Measurements from ENCODE around the gene PINK1. TPM values are rescaled to one million over a fixed set of nuclear protein-coding genes. Genes with fewer than 3 reads are reported as not detected.
"Not testable (repeated sequence)": the region's sequence is repeated elsewhere in the genome, so short reads cannot be mapped to it uniquely, and the experiment has no call there.

Gene PINK1
- total RNA-seq, 1 donor from 2014 or later = 3.8 TPM

GRCh38 chr1:20673626-20674025 lies 40.4 kb downstream of the PINK1 start:
- intact Hi-C loops (cut with micrococcal nuclease) = not testable (repeated sequence)

GRCh38 chr1:20678599-20678998 lies 45.3 kb downstream of the PINK1 start:
- intact Hi-C loops (cut with micrococcal nuclease) = no loop called here

DNA sequence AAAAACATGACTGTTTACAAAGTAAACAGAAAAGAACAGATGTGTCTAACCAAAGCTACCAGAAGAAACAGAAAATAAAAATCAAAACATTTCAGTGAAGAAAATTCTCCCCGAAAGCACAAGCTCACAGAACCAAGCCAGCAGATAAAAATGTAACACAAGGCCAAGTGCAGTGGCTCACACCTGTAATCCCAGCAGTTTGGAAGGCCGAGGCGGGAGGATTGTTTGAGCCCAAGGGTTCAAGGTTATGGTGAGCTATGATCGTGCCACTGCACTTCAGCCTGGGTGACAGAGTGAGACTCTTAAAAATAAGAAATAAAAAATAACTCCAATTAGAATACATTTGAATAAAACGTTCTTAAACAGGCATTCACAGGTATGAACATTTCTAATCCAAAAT lies 47.0 kb downstream of the PINK1 start:
- intact Hi-C loops (cut with micrococcal nuclease) = no loop called here

DNA sequence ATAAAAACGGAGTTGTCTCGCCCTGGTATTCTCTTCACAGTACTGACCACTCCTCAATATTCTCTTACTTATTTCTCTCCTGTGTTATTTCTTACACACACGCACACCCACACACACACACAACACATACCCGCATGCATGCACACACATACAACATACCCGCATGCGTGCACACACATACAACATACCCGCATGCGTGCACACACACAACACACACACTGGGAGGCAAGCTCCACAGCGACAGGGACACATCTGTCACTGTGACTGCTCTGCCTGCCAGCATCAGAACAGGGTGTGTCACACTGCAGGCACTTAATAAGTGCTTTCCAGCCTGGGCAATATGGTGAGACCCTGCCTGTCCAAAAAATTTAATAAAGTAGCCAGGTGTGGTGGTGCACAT lies 48.7 kb downstream of the PINK1 start:
- intact Hi-C loops (cut with micrococcal nuclease) = no loop called here

DNA sequence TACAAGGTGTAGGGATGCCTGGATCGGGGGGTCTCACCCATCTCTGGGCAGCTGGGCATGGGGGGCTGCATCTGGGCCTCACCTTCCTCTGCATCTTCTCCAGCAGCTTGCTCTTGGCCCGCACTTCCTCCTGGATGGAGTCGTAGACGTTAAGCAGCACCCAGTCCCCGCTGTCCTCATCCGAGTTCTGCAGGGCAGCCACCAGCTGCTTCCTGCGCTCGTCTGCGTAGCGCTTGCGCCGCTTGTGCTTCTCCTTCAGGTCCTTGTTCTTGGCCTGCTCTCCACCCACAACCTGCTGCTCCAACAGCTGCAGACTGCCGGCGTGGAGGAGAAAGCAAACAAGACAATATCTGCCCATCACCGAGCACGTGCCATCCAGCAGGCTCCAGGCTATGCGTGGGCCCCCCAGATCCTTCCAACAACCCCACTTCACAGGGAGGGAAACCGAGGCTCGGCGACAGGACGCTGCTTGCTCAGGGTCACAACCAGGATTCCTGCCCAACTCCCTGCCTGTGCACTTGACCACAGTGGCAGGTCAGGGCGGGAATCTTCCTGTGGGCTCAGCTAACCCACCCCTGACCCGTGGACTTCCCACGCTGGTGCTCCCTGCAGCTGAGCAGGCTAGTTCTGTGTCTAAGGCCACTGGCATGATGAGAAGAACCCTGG lies 49.4 kb downstream of the PINK1 start:
- intact Hi-C loops (cut with micrococcal nuclease) = no loop called here

DNA sequence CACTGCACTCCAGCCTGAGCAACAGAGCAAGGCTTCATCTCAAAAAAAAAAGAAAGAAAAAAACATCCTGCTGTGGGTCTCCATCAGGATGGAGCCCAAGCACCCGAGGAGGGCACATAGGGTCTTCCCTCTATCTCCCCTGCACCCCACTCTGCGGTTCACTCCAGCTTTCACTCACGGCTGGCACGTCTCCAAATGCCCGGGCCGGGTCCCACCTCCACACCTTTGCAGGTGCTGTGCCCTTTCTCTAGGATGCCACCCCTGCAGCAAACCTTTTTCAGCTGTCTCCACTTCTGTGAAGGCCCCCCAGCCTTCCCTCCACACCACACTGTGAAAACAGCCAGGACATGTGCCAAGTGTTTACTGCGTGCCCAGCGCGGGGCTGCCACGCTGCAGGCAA lies 50.4 kb downstream of the PINK1 start:
- intact Hi-C loops (cut with micrococcal nuclease) = no loop called here

GRCh38 chr1:20684050-20684620 lies 50.9 kb downstream of the PINK1 start:
- intact Hi-C loops (cut with micrococcal nuclease) = no loop called here

- intact Hi-C loops (cut with micrococcal nuclease) = no loop called here
Measured at GRCh38 chr1:20684651-20685050, 51.4 kb downstream of the PINK1 start.

- intact Hi-C loops (cut with micrococcal nuclease) = no loop called here
Measured at GRCh38 chr1:20685099-20685662, 51.9 kb downstream of the PINK1 start.

DNA sequence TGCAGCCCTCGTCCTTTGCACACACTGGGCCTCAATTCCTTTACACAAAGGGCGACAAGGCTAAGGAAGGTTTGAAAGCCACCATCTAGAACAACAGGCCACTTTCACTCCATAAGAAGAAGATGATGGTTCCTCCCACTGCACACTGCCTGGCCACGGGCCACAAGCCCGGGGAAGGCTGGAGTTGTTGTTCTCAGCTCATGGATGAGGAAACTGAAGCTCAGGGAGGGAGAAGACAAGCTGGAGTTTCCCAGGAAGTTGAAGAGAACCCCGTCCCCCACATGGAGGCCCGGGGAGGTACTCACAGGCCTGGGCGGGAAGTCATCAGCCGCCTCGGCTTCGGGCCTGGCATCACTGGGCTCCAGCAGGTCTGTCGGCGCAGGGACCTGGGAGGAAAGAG lies 52.5 kb downstream of the PINK1 start:
- intact Hi-C loops (cut with micrococcal nuclease) = no loop called here

DNA sequence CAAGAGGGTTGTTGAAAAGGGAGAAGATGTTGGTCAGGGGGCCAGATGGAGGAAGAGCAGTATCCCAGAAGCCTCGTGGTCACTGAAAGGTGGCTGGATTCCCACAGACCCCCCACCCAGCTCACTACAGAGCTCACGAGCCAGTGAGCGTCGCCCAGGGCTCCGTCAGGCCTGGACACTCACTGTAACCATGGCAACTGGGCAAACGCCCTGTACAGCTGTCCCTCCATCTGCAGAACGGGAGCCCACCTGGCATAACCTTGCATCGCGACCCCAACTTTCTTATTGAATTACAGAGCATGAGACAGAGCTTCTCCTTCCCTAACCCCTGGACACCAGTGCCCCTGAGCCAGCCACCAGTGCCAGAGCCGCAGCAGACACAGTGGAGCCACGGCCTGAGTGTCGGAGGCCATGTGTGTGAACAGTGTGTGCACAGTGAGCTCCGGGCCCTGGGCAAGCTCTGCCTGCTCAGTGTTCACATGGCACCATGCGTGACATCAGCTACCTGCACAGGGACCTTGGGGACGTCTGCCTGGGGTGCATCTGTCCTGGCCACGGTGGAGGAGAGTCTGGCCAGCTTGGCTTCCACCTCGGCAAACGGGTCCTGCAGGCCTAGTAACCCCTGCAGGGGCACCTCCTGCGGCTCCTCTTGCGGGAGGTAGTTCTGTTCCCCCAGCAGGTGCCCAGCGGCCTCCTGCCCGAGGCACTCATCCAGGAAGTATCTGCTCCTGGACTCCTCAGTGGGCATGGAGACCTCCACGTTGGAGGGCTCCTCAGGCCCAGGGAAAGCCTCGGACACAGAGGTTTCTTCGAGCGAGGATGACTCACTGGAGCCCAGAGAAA lies 53.8 kb downstream of the PINK1 start:
- intact Hi-C loops (cut with micrococcal nuclease) = no loop called here

DNA sequence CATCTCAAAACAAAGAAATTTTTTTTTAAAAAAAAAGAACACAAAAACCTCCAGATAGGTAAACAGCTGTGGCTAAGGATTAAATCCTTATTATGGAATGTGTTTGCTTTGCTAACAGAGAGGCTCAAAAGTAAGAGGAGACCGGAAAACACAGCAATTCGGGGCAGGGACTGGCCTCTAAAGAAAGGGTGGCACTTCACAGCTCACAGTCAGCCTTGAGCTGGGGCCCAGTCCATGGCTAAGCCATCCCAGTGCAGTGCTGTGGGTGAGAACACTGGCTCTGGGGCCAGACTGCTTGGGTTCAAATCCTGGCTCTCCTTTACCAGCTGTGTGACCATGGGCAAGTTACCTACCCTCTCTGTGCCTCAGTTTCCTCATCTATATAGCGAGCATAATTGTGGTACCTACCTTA lies 56.4 kb downstream of the PINK1 start:
- intact Hi-C loops (cut with micrococcal nuclease) = no loop called here

- intact Hi-C loops (cut with micrococcal nuclease) = no loop called here
Measured at GRCh38 chr1:20691872-20692271, 58.6 kb downstream of the PINK1 start.

- intact Hi-C loops (cut with micrococcal nuclease) = no loop called here
Measured at GRCh38 chr1:20693623-20694022, 60.4 kb downstream of the PINK1 start.

- intact Hi-C loops (cut with micrococcal nuclease) = no loop called here
Measured at GRCh38 chr1:20695515-20695914, 62.3 kb downstream of the PINK1 start.

- intact Hi-C loops (cut with micrococcal nuclease) = loop anchor here (1.0 to 2.0 kb wide), 2 partner anchors 36 to 499 kb away; partner anchors contain the start of gene SH2D5
Measured at GRCh38 chr1:20696397-20697333, 63.4 kb downstream of the PINK1 start.

DNA sequence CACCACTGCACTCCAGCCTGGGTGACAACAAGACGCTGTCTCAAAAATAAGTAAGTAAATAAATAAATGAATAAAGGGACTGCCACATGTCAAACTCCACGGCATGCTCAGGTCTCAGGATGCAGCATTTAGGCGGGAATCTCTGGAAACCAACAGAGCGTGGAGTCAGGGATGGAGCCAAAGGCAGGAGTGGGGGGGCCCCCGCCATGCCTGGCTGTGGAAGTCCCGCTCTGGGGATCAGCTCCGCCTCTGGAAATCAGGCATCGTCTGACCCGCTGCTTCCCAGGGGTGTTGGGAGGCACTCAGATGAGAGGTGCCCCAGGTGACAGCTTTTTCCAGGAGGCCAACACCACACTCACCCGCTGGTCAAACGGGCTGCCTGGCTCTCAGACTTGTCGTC lies 64.3 kb downstream of the PINK1 start:
- intact Hi-C loops (cut with micrococcal nuclease) = loop anchor here (2.0 kb wide), 1 partner anchor 35 kb away; the partner anchor contains the start of gene SH2D5

- intact Hi-C loops (cut with micrococcal nuclease) = no loop called here
Measured at GRCh38 chr1:20698195-20698910, 65.1 kb downstream of the PINK1 start.

- intact Hi-C loops (cut with micrococcal nuclease) = no loop called here
Measured at GRCh38 chr1:20699558-20699957, 66.3 kb downstream of the PINK1 start.

- intact Hi-C loops (cut with micrococcal nuclease) = no loop called here
Measured at GRCh38 chr1:20700636-20701215, 67.5 kb downstream of the PINK1 start.

Data from T-helper 2 cell treated with Interferon-gamma antibody and Interleukin-4, amounts not matched to agents 100 ng/mL and 5 ng/mL, for 36 hours (primary cell).